ENCODE results near the gene BBOF1. TPM values are rescaled to one million over a fixed set of nuclear protein-coding genes. Genes with fewer than 3 reads are reported as not detected.

The BBOF1 gene
- total RNA-seq, 1 experiment from 2014 or later = 1.6 TPM

DNA sequence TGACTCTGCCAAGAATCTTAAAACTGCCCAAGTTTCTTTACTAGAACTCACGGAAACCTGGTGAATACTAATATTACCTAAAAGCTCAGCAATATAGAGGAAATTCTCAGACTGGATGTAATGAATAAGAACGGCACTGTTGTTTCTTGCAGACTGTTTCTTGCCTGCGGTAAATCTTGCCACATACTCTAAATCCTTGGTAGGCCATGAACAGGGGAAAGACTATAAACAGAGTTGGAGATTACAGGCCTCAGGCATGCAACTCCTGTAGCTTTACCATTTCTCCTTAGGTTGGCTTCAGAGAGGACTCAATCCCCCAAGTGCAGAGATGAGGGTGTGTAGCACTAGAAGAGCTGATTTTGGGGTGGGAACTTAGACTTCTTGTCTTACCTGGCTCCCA, 64.0 kb downstream of the BBOF1 start:
- Histone ChIP-seq H3K4me3 (ENCODE audit: low read depth, low read length, poor library complexity, severe bottlenecking) (peak overlapping the region; percentile 73), H3K4me1 (ENCODE audit: insufficient read depth, low read length, poor library complexity, severe bottlenecking) (peaks cover 8% of the 10 kb centered on the region), H3K9me3 (ENCODE audit: low read depth, low read length, poor library complexity, severe bottlenecking) (no peaks in the 10 kb centered on the region), H3K36me3 (ENCODE audit: insufficient read depth, low read length, poor library complexity, severe bottlenecking) (no peaks in the 10 kb centered on the region), H3K27me3 (replicated peaks; ENCODE audit: insufficient read depth, low read depth, low read length, poor library complexity) (no peaks in the 10 kb centered on the region), H3K27ac (ENCODE audit: low read depth, low read length, poor library complexity, severe bottlenecking) (peak overlapping the region; percentile 81)
- BruUV-seq (replicated peaks) = no TSS peak
- CTCF ChIA-PET = no interaction called here
- no peak for DNase-seq (ENCODE audit: low spot score)
- TF ChIP-seq, protein P1, sequence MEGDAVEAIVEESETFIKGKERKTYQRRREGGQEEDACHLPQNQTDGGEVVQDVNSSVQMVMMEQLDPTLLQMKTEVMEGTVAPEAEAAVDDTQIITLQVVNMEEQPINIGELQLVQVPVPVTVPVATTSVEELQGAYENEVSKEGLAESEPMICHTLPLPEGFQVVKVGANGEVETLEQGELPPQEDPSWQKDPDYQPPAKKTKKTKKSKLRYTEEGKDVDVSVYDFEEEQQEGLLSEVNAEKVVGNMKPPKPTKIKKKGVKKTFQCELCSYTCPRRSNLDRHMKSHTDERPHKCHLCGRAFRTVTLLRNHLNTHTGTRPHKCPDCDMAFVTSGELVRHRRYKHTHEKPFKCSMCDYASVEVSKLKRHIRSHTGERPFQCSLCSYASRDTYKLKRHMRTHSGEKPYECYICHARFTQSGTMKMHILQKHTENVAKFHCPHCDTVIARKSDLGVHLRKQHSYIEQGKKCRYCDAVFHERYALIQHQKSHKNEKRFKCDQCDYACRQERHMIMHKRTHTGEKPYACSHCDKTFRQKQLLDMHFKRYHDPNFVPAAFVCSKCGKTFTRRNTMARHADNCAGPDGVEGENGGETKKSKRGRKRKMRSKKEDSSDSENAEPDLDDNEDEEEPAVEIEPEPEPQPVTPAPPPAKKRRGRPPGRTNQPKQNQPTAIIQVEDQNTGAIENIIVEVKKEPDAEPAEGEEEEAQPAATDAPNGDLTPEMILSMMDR (conservative IDR thresholded peaks at IDR 0.05; ENCODE audit: low read depth, low read length) = no peak
- no peak for TF ChIP-seq EZH2 (IDR thresholded peaks at IDR 0.05; ENCODE audit: borderline replicate concordance, low read depth, low read length, poor library complexity, severe bottlenecking)
- intact Hi-C loops (cut with micrococcal nuclease; ENCODE audit: unreplicated experiment) = no loop called here
- POLR2A ChIA-PET (ENCODE audit: low non-redundant PET) = no interaction called here

DNA sequence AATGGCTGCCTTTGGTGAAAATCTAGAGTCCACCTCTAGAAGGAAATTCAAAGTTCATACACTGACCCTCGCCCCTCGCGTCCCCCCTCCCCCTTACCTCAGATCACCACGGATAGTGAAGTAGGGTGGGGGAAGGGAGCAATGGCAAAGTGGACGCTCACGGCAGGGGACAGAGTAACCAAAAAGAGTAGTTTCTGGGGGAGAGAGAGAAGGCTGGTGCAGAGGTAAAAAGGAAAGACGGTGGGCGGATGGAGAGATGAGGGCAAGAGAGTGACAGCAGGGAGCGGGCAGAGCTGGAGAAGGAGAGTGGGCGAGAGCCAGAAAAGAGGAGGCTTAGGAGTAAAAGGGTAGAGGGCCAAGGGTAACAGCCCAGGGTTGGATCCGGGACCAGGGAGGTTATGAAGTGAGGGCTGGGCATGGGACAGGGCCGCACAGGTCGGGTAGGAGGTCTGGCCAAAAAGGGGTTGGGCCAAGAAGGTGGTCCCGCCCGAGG, 64.7 kb downstream of the BBOF1 start:
- intact Hi-C loops (cut with micrococcal nuclease; ENCODE audit: unreplicated experiment) = no loop called here
- BruUV-seq (replicated peaks) = no TSS peak
- DNase-seq (ENCODE audit: low spot score) = no peak
- H3K27ac ChIP-seq (ENCODE audit: low read depth, low read length, poor library complexity, severe bottlenecking) = peak overlapping the region; percentile 81
- ChIA-PET POLR2A (ENCODE audit: low non-redundant PET) (no interaction called here), CTCF (no interaction called here)
- H3K27me3 ChIP-seq (replicated peaks; ENCODE audit: insufficient read depth, low read depth, low read length, poor library complexity) = no peaks in the 10 kb centered on the region
- no peaks in the 10 kb centered on the region for H3K36me3 ChIP-seq (ENCODE audit: insufficient read depth, low read length, poor library complexity, severe bottlenecking)
- TF ChIP-seq, protein P1 (conservative IDR thresholded peaks at IDR 0.05; ENCODE audit: low read depth, low read length) = no peak
- TF ChIP-seq EZH2 (IDR thresholded peaks at IDR 0.05; ENCODE audit: borderline replicate concordance, low read depth, low read length, poor library complexity, severe bottlenecking) = no peak
- H3K9me3 ChIP-seq (ENCODE audit: low read depth, low read length, poor library complexity, severe bottlenecking) = no peaks in the 10 kb centered on the region
- H3K4me1 ChIP-seq (ENCODE audit: insufficient read depth, low read length, poor library complexity, severe bottlenecking) = peaks cover 8% of the 10 kb centered on the region
- H3K4me3 ChIP-seq (ENCODE audit: low read depth, low read length, poor library complexity, severe bottlenecking) = peak overlapping the region; percentile 73

DNA sequence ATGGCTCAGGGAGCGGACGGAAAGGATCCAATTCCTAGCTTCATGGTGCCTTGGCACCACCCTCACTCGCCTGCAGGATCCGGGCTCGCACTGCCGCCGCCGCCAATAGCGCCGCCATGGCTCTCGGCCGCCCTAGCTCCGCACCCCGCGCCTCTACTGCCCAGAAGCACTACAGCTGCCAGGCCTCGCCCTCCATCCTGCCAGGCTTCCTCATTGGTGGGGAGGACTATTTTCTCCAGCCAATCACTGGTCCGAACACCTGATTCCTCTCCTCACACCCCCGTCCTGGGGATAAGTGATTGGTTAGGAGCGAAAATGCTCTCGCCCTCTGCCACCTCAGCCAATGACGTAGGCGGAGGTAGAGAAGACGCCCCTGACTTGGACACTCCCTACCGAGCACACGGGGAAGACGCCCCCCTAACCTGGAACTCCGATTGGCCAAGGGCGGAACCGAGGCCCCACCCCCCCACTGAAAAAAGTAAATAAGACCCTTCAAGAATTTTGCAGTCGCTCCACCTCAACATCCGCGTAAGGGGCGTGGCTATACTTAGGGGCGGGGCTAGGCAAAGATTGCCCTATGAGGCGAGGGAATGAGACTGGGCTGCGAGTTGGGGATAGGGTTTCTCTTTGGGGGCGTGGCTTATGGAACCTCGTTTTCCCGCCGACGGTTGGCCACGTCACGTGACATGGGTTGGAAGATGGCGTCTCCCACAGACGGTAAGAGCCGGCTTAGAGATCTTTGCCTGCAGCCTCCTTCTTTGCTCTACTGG, 65.3 kb downstream of the BBOF1 start, which contains the start of the genes ALDH6A1 and LIN52:
ALDH6A1 (minus strand) TSS at position 177 of the 770 bp plus-strand sequence; CDS start at position 118, 59 bp downstream.
LIN52 (plus strand) TSS at position 680 of the 770 bp plus-strand sequence; CDS start at position 699, 19 bp downstream.
- peak; percentile 100 for DNase-seq (ENCODE audit: low spot score)
- Histone ChIP-seq H3K36me3 (ENCODE audit: insufficient read depth, low read length, poor library complexity, severe bottlenecking) (no peaks in the 10 kb centered on the region), H3K4me3 (ENCODE audit: low read depth, low read length, poor library complexity, severe bottlenecking) (peak within 1 kb of the TSS; percentile 73), H3K27me3 (replicated peaks; ENCODE audit: insufficient read depth, low read depth, low read length, poor library complexity) (no peaks in the 10 kb centered on the region), H3K4me1 (ENCODE audit: insufficient read depth, low read length, poor library complexity, severe bottlenecking) (peaks cover 8% of the 10 kb centered on the region), H3K27ac (ENCODE audit: low read depth, low read length, poor library complexity, severe bottlenecking) (peak within 1 kb of the TSS; percentile 82), H3K9me3 (ENCODE audit: low read depth, low read length, poor library complexity, severe bottlenecking) (no peaks in the 10 kb centered on the region)
- intact Hi-C loops (cut with micrococcal nuclease; ENCODE audit: unreplicated experiment) = no loop called here
- ChIA-PET POLR2A (ENCODE audit: low non-redundant PET) (no interaction called here), CTCF (no interaction called here)
- BruUV-seq (replicated peaks) = no TSS peak
- TF ChIP-seq, protein P1 (conservative IDR thresholded peaks at IDR 0.05; ENCODE audit: low read depth, low read length) = no peak; the same call in 1 of the 2 replicates
- TF ChIP-seq EZH2 (IDR thresholded peaks at IDR 0.05; ENCODE audit: borderline replicate concordance, low read depth, low read length, poor library complexity, severe bottlenecking) = no peak

Measured in A673 (cell line).